ENCODE data around the gene ERP27. TPM values are rescaled to one million over a fixed set of nuclear protein-coding genes. Genes with fewer than 3 reads are reported as not detected.

Gene ERP27
- total RNA-seq, 4 donors from 2014 or later = 0.88 to 24.3 (median 5.0) TPM; not detected in 1

DNA sequence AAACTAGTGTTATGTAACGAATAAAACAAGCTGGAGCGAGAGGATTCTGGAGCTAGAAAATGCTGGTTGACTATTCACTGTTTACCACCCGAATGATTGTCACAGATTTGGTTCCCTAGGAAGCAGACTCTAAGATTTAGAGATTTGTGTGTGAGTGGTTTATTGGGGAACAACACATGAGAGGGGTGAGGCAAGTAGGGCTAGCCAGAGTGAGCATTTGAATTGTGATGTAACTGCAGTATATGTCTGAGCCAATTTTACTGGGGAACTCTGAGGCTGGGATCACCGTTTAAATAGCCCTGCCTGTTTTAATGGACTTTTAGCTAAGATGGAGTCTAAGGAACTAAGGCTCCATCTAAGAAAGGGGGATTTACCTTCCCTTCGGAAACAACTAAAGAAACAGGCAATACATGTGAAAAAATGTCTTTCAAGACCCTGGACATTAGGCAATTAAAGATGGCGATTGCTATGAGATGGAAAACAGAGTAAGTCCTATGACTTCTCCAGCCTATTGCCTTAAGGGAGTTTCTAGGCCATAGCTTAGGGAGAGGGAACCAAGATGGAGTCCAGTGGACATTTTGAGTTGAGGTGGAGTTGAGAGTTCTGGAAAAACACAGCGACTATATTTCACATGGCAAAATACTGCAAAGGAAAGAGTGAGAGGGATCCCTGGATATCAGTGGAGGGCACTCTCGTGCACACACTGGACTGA lies 59.0 kb downstream of the ERP27 start:
- Histone ChIP-seq H3K36me3 (peaks cover 0 to 7% of the 10 kb centered on the region in 2 donors), H3K4me3 (replicated peaks in 1 of 3) (no peak overlapping the region), H3K27me3 (no peaks in the 10 kb centered on the region), H3K9me3 (no peaks in the 10 kb centered on the region), H3K27ac (no peak overlapping the region), H3K4me1 (peaks cover 6% of the 10 kb centered on the region in 2 donors)
- TF ChIP-seq POLR2A (IDR thresholded peaks at IDR 0.05) = no peak
- TF ChIP-seq, protein P1, sequence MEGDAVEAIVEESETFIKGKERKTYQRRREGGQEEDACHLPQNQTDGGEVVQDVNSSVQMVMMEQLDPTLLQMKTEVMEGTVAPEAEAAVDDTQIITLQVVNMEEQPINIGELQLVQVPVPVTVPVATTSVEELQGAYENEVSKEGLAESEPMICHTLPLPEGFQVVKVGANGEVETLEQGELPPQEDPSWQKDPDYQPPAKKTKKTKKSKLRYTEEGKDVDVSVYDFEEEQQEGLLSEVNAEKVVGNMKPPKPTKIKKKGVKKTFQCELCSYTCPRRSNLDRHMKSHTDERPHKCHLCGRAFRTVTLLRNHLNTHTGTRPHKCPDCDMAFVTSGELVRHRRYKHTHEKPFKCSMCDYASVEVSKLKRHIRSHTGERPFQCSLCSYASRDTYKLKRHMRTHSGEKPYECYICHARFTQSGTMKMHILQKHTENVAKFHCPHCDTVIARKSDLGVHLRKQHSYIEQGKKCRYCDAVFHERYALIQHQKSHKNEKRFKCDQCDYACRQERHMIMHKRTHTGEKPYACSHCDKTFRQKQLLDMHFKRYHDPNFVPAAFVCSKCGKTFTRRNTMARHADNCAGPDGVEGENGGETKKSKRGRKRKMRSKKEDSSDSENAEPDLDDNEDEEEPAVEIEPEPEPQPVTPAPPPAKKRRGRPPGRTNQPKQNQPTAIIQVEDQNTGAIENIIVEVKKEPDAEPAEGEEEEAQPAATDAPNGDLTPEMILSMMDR (IDR thresholded peaks at IDR 0.05) = no peak
- DNase-seq = no peak
- intact Hi-C loops (cut with DNase I) = no loop called here
- 85 to 89% methylated on average over 8 of the region's 8 CpGs for WGBS, 2 donors

DNA sequence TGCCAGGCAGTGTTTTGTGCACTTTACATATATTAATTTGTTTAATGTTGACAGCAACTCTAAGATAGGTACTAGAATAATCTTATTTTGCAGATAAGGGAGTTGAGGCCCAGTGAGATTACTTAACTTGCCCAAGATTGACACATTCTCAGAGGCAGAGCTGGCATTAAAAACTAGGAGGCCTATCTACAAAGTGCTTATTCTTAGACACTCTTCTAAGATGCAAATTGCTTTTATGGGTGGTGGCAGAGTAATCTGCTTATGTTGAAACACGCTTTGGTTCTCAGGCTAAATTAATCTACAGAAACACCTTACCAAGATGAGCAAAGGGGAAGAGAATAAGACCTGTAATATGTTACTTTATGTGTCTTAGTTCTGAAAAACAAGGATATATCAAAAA lies 59.8 kb downstream of the ERP27 start:
- Histone ChIP-seq H3K36me3 (peaks cover 0 to 7% of the 10 kb centered on the region in 2 donors), H3K27ac (no peak overlapping the region), H3K4me1 (peaks cover 0 to 1% of the 10 kb centered on the region in 2 donors), H3K4me3 (replicated peaks in 1 of 3) (no peak overlapping the region), H3K27me3 (no peaks in the 10 kb centered on the region), H3K9me3 (no peaks in the 10 kb centered on the region)
- intact Hi-C loops (cut with DNase I) = no loop called here
- no peak for DNase-seq
- TF ChIP-seq POLR2A (IDR thresholded peaks at IDR 0.05) = no peak
- TF ChIP-seq, protein P1 (IDR thresholded peaks at IDR 0.05) = no peak
- 92 to 100% methylated on average over 1 of the region's 1 CpG for WGBS, 2 donors

DNA sequence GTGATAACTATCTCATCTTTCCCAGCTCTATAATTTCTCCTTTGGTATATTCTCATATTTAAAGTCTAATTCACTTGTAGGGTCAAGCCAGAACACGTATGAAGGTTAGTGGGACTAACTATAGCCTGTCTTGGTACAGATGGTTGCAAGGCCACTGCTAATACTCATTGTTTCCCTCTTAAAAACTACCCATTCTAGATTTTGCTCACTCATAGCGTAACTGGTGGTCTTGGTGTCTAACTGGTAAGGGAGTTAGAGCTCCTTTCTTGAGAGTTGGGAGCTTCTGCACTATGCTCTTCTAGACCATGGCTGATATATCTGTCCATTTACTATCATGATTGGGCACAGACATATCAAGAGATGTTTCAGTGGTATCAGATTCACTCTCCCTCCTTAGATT lies 61.5 kb downstream of the ERP27 start:
- Histone ChIP-seq H3K36me3 (peaks cover 0 to 2% of the 10 kb centered on the region in 2 donors), H3K9me3 (no peaks in the 10 kb centered on the region), H3K27ac (no peak overlapping the region), H3K4me3 (replicated peaks in 1 of 3) (no peak overlapping the region), H3K27me3 (no peaks in the 10 kb centered on the region), H3K4me1 (no peaks in the 10 kb centered on the region)
- WGBS, 2 donors = 47 to 51% methylated on average over 2 of the region's 2 CpGs
- intact Hi-C loops (cut with DNase I) = no loop called here
- no peak for TF ChIP-seq POLR2A (IDR thresholded peaks at IDR 0.05)
- TF ChIP-seq, protein P1 (IDR thresholded peaks at IDR 0.05) = no peak
- DNase-seq = no peak

DNA sequence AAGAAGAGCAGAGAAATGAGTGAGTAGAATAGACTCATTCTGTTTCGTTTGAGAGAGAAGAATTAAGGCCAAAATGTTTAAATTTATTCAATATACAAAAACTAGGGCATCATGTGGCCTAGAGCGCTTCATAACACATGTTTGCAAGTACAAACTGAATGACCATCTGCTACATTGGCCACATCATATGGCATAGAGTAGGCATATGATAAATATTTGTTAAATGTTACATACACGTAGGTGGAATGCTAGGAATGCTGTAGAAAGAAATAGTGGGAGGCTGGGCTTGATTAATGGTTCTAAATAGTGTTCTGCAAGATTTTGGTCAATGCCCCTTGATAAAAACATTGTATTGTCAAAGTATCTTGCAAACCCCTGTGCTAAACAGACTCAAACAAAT lies 63.5 kb downstream of the ERP27 start:
- WGBS, 2 donors = 83 to 85% methylated on average over 3 of the region's 3 CpGs
- H3K27me3 ChIP-seq = no peaks in the 10 kb centered on the region
- TF ChIP-seq, protein P1 (IDR thresholded peaks at IDR 0.05) = no peak
- TF ChIP-seq POLR2A (IDR thresholded peaks at IDR 0.05) = no peak

DNA sequence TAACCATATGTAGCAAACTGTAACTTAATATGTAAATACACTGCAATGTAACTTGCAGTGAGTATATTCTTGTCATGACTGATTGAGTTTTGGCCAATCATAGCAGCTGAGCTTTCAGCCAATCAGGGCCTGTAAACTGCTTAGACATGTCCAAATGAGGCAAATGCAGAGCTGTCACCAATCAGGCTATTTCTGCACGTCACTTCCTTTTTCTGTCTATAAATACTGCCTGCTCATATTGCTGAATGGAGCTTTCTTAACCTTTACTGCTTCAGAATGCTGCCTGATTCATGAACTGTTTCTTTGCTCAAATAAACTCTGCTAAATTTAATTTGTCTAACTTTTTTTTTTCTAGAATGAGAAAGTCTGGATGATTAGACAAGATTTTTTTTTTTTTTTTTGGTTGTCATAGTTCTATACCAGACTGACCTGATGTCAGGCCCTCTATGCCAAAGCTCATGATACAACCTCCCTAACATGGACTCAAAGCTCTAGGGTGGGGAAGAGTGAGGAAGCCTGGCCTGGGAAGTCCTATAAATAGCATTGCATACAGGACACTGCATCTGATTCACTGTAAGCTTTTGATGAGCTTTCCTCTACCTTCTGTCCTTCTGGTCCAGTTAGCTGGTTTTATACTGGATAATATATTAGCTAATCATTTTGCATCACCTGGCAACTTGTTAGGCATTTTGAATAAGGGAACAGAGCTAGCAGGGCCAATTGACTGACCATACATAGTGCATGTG lies 64.7 kb downstream of the ERP27 start:
- no peak overlapping the region for H3K4me3 ChIP-seq (replicated peaks in 1 of 3)

More for the DNA sequence above, 63.5 kb downstream of the ERP27 start:
- H3K4me1 ChIP-seq = no peaks in the 10 kb centered on the region
- DNase-seq = no peak
- H3K27ac ChIP-seq = no peak overlapping the region
- H3K9me3 ChIP-seq = no peaks in the 10 kb centered on the region
- intact Hi-C loops (cut with DNase I) = no loop called here
- H3K36me3 ChIP-seq = no peaks in the 10 kb centered on the region
- H3K4me3 ChIP-seq (replicated peaks in 1 of 3) = no peak overlapping the region

More for the DNA sequence above, 64.7 kb downstream of the ERP27 start:
- DNase-seq = no peak
- Histone ChIP-seq H3K9me3 (no peaks in the 10 kb centered on the region), H3K4me1 (peaks cover 3 to 5% of the 10 kb centered on the region in 2 donors), H3K27ac (no peak overlapping the region), H3K27me3 (no peaks in the 10 kb centered on the region), H3K36me3 (no peaks in the 10 kb centered on the region)
- TF ChIP-seq, protein P1 (IDR thresholded peaks at IDR 0.05) = no peak
- TF ChIP-seq POLR2A (IDR thresholded peaks at IDR 0.05) = no peak
- intact Hi-C loops (cut with DNase I) = no loop called here
- 78 to 88% methylated on average over 1 of the region's 1 CpG for WGBS, 2 donors

Data from thyroid gland (tissue), 4 donors.